ENCODE results near the gene OR2A7.
"Not testable (repeated sequence)": the region's sequence is repeated elsewhere in the genome, so short reads cannot be mapped to it uniquely, and the experiment has no call there.

Gene OR2A7

DNA sequence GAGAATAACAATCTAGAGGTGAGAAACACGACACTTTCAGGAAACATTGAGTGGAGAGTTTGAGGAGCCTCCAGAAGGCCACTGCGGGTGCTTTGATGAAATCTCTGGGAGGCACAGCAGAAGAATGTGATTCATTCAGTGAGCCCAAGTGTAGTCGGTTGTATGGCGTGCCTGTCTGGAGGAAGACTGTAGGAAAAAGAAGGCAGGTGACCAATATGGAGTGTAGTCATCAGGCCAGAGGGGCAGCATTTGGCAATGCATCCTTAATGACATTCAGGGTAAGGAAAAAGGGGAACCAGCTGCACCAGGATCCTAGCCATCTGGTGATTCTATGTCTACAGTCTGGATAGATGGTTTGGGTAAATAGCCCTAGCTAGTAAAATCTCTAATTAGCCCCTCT is 12.3 kb downstream of the OR2A7 start:
- DNase-seq (ENCODE audit: low read depth), result not testable (repeated sequence)

DNA sequence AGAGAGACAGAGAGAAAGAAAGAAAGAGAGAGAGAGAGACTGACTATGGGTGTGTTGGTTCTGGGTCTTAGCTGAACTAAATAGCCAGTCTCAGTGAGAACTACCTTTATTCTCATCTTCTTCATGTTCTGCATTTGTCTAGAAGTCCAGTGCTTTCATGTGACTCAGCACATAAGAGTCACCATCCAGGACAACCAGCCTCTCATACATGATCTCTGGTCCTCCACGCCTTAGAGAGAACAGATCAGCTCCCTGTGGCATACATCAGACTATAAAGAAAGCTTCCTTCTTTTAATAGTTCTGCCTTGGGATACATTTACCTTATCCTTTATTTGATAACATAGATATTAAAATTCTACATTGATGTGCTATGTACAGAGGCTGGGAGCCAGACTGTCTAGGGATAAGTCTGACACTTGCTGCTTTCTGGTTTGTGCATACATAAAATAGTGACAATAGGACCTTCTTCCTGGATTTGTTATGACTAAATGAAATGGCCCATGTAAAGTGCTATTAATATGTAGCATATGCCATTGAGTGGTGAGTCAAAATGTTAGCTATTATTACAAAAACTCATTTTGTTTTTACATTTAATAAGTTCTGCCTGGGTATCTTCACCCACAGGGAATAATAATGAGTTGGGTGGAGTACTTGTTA is 16.8 kb downstream of the OR2A7 start:
- DNase-seq (ENCODE audit: low read depth), result not testable (repeated sequence)

DNA sequence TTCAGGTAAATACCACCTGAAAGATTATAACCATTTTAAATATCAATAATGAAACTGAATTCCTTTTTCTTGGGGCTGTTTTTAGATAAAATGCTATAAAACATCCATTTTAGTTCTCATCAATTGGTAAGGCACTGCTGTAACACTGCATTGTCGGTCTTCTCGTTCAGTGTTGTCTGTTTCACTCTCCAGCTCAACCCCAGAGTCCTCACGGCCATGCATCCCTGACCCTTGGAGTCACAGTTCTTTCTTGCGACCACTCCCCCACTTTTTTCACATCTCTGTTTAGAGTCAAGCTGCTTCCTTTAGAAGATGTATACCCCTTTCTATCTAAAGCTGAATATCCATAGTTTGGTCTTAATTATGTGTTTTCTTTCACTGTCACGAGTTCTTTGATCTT is 17.6 kb downstream of the OR2A7 start:
- not testable (repeated sequence) for DNase-seq (ENCODE audit: low read depth)

DNA sequence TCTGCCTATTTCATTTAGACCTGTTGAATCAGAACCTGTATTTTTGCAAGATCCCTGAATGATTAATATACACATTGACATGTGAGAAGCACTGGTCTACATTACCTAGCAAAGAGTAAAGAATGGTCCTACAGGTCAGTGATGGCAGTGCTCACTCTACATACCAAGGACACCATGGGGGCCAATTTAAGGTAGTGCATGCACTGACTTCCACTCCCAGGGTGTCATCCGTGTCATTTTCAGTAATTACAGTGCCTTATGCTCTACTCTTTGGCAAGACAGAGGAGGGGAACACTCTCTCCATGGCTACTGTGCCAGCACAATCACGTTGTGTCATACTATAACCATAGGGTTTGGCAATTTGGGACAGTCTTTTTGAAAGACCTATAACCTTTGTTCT is 19.2 kb downstream of the OR2A7 start:
- DNase-seq (ENCODE audit: low read depth), result not testable (repeated sequence)

DNA sequence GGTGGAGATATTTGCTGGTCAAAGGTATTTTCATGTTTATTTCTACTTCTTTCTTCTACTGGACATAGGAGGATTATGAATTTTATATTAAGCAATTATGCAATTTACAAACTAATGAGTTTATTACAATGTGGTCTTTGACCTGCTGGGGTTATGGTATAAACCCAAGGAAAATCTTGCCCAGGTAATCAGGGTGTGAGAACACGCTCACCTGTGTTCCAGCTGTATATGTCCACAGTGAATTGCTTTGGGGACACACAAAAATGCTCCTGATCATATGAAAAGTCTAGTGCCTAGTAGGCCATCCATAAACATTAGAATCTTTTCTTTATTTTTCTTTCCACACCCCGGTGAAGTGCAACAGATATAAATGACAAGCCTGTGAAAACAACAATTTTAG is 25.2 kb downstream of the OR2A7 start, which contains the start of gene OR2A42:
TSS of gene OR2A42 (minus strand) at position 241 of the 400 bp plus-strand sequence. CDS start 6,762 bp downstream, outside the sequence.
- not testable (repeated sequence) for DNase-seq (ENCODE audit: low read depth)

DNA sequence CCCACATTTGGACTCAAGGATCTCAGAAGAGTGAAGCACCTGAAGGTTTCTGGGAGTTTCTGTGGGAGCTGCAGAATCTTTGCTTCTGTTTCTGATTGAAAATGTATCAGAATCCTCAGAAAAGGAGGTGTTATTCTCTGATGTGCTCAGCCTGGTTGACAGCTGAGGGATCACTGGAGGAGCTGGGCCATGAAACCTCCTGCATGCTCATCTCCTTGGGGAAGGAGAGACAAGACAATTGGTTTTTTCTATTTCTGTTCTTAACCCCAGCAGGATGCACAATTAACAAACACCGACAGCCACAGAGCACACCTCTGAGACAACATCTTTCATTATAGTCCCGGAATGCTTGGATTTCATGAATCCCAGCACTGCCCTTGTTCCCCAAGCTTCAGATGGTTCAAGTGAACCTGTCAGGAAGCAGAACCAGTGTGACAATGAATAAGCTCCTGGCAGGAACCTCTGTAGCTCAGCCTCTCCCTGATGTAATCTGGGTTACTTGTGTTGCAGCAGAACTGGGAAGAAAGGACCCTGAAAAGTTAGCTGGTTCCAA is 26.0 kb downstream of the OR2A7 start:
- DNase-seq (ENCODE audit: low read depth), result not testable (repeated sequence)

DNA sequence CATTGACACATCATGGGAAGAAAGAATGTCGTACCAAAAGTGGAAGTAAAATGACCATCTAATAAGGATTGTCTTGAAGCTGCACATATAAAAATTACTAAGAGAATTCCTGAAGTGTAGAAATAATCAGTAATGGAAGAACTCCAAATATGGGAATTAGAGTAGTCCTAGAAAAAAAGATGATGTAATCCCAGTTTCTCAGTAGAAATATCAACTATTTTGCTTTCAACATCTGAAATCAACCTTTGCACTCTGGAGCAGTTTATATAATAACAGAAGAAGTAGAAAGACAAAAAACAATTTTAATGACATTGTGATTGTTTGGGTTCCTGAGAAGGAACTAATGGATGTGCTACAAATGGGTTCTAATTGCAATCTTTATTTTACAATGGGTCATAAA is 31.6 kb downstream of the OR2A7 start:
- not testable (repeated sequence) for DNase-seq (ENCODE audit: low read depth)

DNA sequence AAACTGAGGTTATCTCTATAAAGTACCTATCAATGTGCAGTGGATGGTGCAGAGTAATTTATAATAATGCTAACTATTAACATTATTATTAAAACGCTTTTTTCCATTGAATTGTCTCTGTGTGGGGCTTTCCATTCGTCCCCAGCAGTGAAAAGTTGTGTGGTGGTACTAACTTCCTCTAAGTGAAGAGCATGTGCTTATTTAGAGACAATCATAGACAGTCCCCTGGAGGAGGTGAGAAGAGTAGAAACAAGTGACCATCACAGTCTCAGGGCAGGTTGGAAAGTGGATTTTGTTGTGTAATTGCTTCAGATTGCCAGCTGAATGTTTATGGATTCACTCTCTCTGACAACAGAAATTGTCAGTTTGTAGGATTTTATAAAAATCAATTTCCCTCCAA is 33.6 kb downstream of the OR2A7 start:
- not testable (repeated sequence) for DNase-seq (ENCODE audit: low read depth)

DNA sequence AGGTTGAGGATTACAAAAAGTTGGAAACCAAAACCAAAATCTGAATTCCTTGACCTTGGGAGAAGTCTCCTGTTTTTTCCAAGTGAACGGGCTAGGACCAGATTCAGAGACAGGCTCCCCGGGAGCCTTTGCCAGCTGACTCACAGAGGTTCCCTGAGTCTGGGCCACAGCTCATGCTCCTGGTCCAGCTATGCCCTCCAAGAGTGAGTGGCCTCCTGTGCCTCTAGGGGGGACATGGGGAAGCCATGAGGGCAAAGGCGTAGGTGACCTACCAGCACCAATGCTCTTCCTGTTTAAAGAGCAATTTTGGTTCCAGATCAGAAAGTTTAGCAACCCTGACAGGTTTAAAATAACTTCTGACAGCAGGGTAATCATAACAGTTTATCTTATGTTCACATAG is 35.8 kb downstream of the OR2A7 start:
- not testable (repeated sequence) for DNase-seq (ENCODE audit: low read depth)

DNA sequence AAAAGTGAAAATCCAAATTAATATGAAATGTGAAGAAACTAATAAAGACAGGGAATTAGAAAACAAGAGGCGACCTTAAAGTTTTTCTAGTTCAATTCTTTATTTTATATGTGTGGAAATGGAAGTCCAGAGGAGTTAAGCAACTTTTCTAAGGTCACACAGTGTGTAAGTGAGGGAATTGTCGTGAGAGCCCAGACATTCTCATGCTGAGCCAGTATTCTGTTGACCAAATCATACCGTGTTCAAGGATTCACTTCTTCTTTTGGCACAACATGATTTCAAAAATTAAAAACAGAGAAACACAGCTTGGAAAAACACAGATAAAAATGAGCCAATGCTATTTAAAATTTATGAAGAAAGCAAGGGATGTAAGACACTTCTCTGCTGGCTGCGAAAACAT is 37.7 kb downstream of the OR2A7 start:
- not testable (repeated sequence) for DNase-seq (ENCODE audit: low read depth)

DNA sequence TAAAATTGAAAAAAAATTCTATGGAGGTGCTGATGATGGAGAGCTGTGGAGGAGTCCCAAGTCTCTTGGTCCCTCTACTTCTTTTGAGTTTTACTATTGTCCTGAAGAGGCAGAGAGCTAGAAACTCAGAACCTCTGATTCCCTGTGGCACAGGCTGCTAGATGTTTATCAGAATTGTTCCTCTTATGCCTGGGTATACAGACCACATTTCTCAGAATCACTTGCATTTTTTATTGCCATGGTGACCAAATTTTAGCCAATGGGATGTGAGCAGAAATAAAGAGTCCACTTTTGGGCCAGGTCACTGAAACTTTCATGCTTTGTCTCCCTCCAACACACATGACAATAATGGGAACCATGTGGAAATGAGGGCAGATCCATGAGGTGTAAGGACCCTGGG is 40.9 kb downstream of the OR2A7 start:
- not testable (repeated sequence) for DNase-seq (ENCODE audit: low read depth)

DNA sequence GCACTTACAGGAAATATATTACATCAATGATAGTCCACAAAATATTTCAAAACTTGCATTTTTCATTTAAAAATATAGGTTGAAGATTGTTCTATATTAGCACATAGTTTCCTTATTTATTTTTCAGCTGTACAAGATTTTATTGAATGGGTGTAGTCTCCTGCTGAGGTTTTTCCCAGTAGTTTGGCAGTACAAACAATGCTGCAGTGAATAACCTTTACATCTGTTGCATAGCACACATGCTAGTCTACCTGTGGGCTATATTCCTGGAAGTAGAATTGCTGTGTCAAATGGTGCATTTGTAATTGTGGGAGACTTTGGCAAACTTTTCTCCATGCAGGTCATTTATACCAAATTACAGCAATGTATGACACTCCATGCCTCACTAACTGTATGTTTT is 44.1 kb downstream of the OR2A7 start:
- not testable (repeated sequence) for DNase-seq (ENCODE audit: low read depth)

DNA sequence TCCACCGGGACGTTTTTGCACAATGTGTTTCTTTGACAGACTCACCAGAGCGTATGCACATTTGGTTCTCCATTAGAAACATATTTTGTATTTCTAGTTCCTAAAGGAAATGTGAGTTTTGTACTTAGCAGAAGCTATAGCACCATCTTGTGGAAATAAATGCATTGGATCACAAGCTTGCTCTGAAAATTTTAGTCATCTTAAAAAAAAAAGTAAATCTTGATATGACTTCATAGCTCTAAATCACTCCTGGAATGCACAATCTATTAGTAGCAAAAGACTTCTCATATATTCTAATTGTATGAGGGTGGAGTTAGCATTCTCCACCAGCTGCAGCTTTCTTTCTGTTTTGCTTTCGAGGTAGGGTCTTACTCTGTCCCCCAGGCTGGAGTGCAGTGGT is 45.4 kb downstream of the OR2A7 start:
- DNase-seq (ENCODE audit: low read depth), result not testable (repeated sequence)

DNA sequence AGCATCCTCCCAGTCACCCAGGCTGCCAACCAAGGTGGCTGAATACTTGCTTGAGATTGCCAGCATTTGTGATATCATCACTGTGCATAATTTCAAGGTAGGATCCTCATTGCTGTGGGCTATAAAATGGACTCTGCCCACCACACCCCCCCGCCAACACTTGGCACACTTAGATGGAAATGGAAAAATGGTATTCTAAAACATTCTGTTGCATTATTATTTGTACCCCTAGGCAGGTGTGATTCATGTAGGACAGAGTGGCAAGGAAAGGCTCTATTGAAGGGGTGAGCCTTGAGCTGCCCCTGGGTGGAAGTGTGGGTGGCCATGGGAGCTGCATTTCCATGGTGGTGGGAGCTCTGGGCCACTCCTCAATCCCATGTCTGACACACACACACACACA is 46.0 kb downstream of the OR2A7 start:
- not testable (repeated sequence) for DNase-seq (ENCODE audit: low read depth)

DNA sequence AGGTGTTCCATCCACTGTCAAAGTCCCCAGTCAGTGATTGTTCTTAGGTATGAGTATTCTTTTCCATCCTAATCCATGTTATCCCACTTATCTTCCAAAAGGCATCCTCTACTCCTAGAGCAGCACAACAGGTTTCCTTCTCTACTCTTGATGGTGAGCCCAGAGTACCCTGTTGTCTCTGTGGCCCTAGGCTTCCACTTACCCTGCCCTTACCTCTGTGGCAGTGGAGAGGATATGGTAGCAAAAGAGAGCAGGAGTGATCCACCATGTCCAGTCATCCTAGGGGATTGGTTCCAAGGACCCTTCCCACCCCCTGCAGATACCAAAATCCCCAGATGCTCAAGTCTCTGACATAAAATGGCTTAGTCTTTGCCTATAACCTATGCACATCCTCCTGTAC is 47.4 kb downstream of the OR2A7 start:
- DNase-seq (ENCODE audit: low read depth), result not testable (repeated sequence)

Data from activated T-helper 9 cell treated with anti-CD3 and anti-CD28 coated beads, Interleukin-2, amount 50 U/mL, for 16 hours (primary cell).